ENCODE data around the gene ITGA11. TPM values are rescaled to one million over a fixed set of nuclear protein-coding genes. Genes with fewer than 3 reads are reported as not detected.

ITGA11 gene
- total RNA-seq, 1 experiment from 2014 or later: 54.7 TPM

DNA sequence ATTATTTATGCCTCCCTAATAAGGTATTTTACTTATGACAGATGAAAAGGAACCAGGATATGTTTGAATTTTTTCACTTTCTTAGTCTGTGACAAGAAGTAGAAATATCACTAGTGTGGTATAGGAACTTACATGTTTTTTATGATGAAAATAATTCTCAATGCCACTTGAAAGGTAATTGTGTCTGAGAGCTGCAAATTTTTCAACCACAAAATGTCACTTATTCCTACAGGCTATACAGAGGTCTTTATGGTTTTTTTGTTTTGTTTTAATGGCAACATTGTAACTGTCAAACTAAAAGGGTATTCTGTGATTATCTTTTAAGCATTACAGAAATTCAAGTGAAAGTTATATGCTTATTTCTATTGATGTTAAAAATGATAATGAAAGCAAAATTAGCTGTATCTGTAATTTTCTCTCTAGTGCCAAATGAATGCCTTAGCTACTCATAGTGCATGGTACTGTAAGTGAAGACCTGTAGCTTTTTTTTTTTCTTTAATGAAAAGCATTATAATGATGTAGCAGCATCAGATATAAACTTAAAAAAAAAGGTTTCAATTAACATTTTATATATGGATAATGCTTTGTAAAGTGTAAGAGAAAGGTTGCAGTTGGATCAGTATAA is 139.7 kb downstream of the ITGA11 start:
- no peak for DNase-seq (ENCODE audit: low read depth)

DNA sequence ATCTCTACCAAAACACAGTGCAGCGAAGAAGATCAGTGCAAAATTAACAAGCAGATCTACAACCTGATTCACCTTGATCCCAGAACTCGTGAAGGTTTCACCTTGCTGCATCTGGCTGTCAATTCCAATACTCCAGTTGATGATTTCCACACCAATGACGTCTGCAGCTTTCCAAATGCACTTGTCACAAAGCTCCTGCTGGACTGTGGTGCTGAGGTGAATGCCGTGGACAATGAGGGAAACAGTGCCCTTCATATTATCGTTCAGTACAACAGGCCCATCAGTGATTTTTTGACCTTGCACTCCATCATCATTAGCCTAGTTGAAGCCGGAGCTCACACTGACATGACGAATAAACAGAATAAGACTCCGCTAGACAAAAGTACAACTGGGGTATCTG is 141.2 kb downstream of the ITGA11 start:
- DNase-seq (ENCODE audit: low read depth): no peak

DNA sequence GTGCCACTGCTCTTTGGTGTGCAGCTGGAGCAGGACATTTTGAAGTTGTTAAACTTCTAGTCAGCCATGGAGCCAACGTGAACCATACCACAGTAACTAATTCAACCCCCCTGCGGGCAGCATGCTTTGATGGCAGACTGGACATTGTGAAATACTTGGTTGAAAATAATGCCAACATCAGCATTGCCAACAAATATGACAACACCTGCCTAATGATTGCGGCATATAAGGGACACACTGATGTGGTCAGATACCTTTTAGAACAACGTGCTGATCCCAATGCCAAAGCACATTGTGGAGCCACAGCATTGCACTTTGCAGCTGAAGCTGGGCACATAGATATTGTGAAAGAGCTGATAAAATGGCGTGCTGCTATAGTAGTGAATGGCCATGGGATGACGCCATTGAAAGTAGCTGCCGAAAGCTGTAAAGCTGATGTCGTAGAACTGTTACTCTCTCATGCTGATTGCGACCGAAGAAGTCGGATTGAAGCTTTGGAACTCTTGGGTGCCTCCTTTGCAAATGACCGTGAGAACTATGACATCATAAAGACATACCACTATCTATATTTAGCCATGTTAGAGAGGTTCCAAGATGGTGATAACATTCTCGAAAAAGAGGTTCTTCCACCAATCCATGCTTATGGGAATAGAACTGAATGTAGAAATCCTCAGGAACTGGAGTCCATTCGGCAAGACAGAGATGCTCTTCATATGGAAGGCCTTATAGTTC is 142.2 kb downstream of the ITGA11 start:
- no peak for DNase-seq (ENCODE audit: low read depth)

DNA sequence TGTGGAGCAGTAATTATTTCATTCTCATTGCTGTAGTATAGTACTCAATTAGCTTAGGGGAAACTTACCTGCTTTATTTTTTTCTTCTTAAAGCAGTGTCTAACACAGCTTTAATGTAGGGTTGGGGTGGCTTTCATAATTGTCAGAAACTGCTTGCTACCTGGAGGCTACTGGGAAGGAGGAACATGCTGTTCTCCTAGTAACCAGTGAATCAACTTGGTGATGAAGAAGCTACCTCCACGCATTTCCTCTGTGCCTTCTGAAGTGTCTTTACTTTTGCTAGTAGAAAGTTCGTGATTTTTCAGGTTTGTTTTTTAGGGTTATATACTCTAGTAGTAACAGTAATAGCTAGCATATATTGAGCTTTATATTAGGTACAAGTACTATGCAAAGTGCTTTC is 142.9 kb downstream of the ITGA11 start:
- no peak for DNase-seq (ENCODE audit: low read depth)

DNA sequence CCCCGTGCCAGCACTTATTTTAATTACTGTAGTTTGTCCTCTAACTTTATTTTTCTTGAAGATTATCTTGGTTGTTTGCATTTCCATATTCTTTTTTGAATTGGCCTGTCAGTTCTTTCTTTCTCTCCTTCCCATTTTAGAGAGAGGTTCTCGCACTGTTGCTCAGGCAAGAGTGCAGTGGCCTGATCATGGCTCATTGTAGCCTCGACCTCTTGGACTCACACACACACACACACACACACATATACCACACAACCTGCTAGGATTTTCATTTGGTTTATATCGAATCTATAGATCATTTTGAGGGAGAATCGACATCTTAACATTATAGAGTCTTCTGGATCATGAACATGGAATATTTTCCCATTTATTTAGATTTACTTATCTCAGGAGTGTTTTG is 145.7 kb downstream of the ITGA11 start:
- DNase-seq (ENCODE audit: low read depth): no peak

DNA sequence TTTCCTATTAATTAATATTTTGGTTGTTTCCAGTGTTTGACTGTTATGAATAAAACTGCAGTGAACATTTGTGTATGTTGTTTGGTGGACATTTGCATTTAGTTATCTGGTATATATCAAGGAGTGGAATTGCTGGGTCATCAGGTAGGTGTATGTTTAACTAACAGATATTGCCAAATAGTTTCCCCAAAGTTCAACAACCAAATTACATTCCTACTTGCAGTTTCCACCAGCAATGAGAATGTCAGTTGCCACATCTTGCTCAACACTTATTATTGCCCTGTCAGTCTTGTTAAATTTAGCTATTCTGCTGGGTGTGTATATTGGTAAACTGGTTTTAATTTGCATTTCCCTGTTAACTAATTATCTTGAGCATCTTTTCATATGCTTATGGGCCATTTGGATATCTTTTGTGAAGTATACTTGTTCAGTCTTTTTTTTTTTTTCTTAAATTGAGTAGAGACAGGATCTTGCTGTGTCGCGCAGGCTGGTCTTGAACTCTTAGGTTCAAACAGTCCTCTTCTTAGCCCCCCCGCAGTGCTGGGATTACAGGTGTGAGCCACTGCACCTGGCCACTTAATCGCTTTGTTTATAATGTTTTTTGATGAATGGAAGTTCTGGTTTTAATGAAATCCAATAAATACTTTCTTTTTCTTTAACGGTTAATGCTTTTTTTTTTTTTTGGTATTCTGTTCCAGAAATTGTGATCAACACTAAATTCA is 146.5 kb downstream of the ITGA11 start:
- no peak for DNase-seq (ENCODE audit: low read depth)

DNA sequence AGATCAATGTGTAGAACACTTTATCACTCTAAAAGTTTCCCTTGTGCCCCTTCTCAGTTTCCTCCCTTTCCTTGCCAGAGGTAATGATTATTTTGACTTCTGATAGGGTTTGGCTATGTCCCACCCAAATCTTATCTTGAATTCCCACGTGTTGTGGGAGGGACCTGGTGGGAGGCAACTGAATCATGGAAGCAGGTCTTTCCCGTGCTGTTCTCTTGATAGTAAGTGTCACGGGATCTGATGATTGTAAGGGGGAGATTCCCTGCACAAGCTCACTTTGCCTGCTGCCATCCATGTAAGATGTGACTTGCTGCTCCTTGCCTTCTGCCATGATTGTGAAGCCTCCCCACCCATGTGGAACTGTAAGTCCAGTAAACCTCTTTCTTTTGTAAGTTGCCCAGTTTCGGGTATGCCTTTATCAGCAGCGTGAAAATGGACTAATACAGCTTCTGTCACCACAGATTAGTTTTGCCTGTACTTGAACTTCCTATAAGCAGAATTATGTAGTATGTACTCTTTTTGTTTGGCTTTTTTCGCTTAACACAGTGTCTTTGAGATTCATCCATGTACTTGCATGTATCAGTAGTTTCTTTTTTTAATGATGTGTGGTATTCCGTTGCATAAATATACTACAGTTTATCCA is 147.2 kb downstream of the ITGA11 start:
- DNase-seq (ENCODE audit: low read depth): no peak

DNA sequence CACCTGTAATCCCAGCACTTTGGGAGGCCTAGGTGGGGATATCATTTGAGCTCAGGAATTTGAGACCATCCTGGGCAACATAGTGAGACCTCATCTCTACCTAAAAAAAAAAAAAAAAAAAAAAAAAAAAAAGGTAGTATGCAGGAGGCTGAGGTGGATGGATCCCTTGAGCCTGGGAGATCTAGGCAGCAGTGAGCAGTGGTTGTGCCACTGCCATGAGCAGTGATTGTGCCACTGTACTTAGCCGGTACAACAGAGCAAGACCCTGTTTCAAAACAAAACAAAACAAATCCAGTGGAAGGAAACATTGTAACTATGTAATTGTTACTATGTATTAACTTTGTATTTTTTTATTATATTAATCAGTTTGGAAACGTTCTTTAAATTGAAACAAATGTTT is 148.6 kb downstream of the ITGA11 start:
- DNase-seq (ENCODE audit: low read depth): no peak

DNA sequence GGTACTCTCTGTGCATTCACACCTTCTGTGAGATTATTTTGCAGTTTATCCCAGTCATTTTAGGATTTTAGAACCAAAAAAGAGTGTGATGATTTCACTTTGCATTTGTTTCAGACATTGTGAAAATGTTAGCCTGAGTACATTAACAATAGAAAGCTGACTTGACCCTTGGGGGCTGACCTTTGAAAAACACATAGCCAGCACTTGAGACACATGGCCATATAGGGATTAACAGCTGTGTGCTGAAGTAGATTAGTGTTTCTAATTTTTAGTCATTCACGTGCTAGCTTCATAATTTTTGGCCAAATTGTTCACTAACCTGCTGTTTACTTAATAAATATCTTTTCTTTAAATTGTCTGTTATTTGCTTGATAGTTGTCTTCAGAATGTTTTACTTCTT is 151.0 kb downstream of the ITGA11 start:
- no peak for DNase-seq (ENCODE audit: low read depth)

DNA sequence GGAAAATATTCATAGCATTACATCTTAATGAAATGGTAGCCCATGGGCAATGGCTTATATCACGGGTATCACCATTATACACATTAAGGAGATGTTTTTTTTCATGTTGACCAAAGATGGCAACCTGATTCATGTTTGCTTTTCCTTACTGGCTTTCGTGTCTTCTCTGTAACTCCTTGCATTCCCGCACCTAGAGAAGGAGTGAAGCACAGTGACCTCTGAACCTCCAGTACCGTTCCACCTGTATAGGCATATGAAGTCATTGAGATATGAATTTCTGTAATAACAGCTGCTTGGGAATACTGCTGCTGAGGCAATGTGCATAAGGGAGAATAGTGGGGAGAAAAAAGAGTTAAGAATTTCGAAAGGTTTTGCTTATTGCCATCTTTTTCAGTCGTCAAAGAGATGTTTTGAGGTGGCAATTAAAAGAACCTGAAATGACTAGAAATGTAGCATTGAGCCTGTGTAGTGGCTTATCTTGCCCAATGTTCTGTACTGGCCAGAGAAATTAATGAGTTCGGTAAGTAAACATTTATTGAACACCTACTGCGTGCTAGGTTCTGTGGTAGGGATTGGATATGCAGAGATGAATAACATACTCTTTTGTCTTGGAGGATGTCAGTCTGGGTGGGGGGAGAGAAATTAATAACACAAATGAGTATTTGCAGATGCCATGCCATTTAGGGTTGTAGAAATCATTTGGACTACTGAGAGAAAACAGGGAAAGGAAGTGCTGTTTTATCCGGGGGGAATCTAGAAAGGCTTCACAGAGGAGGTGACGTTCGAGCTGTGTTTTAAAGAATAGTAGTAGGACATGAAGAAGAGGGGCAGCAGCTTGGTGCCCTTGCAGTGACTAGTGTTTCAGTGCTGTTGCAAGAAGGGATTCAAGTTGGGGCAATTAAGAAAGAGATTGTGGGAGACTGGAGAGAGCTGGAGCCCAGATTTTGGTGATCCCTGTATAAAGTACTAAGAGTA is 151.9 kb downstream of the ITGA11 start:
- no peak for DNase-seq (ENCODE audit: low read depth)

DNA sequence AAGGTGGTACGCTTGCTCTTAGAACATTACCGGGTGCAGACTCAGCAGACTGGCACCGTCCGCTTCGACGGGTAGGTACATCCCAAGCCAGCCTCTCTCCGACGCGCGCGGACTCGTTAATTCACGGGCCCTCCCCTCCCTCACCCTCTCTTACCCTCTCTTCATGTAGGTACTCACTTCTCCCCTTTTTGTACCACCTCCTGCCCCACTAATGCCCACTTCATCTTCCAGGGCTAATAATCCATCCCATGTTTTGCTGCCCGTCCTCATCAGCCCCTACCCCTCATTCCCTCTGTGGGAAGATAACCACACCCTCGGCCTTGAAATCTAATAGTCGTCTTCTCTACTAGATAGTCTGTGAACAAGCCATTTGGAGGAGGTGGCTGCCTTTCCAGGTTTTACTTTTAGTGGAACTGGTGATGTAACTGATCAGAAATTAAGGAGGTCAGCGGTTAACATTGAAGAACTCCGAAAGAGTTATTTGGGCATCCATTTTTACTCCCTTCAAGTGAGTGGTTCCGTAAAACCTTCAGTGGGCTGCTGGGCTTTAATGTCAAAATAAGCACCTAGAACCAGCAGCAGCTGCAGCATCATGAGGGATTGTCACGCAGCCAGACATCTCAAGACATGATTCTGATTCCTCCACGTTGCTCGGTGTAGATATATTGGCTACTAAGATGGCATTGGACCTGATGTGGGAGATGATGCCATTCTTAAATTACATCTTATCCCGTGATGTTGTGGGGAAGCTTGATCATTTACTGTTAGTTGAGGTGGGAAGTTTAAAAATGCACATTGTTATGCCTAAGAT is 153.2 kb downstream of the ITGA11 start:
- peak; percentile 60 for DNase-seq (ENCODE audit: low read depth)

DNA sequence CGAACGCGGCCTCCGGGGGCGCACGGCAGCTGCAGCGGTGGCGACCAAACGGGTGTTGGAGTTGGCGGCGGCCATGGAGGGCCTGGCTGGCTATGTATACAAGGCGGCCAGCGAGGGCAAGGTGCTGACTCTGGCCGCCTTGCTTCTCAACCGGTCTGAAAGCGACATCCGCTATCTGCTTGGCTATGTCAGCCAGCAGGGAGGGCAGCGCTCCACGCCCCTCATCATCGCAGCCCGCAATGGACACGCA is 153.7 kb downstream of the ITGA11 start:
- no peak for DNase-seq (ENCODE audit: low read depth)

DNA sequence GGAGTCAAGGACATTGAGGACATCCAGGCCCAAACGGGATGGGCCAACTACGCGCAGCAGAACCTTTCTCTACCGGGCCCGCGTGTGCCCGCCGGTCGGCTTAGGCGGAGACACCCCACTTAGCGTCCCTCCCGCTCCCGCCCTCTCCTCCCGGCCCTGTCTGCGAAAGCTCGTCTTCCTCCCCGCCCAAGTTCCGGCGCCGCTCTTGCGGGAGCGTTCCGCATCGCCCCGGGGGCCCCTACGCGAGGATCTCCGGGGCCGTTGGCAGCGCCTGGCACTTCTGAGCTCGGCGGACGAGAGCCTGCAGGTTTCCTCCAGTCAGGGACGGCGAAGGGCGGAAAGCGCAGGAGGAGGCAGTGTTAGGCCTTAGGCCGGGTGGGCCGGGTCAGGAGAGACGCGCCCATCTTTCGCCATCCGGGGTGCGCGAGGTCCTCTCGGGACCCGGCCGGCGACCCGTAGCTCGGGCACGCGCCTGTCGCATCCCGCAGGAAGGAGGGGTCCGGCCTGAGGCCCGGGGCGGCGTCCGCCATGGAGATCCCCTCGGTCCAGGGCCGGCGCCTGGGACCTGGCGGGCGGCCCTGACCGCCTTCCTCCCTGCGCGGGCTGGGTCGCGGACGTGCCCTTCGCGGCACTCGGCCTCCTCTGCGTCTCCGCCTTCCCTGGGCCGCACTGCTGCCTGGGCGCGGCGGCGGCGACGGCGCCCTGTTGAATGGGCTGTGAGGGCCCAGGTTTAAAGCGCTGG is 154.2 kb downstream of the ITGA11 start, which contains the start of gene FEM1B:
TSS of gene FEM1B (plus strand) at position 143 of the 742 bp plus-strand sequence. CDS start 673 bp downstream, outside the sequence.
- DNase-seq (ENCODE audit: low read depth): peak; percentile 85

DNA sequence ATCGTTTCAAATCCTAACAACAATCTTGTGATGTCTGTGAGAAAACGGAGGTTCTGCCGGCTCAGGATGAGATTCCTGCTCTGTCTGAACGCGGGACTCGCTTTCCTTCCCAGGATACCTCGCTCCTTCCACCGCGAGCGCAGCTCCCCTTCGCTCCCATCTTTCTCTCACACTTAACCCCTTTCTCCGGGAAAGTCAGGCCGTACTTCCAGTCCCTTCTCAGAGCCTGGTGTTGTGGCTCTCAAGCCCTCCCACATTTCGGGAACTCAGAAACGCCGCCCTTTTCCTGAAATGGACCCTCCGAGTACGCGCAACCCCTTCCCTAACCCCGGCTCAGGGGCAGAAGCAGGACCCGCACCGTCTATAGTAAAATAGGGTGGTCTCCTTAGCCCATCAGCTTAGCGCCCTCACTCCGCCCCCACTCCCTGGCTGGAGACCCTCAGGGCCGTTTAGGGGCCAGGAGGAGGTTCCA is 154.8 kb downstream of the ITGA11 start:
- DNase-seq (ENCODE audit: low read depth): peak; percentile 25

DNA sequence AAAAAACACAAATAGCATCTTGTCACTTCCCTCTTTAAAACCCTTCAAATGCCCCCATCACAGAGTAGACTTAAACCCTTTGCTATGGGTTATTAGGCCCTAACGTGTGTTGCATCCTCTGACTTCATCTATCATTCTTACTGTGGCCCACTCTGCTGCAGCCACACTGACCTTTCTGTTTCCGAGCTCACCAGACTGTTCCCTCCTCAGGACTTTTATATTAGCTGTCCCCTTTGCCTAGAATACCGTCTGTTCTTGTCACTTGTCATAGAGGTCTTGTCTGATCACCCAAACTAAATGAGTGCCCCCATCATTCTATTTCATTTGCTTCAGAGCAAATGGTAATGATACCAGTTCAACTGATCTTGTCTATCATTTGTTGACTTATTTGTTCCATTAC is 155.3 kb downstream of the ITGA11 start:
- no peak for DNase-seq (ENCODE audit: low read depth)

DNA sequence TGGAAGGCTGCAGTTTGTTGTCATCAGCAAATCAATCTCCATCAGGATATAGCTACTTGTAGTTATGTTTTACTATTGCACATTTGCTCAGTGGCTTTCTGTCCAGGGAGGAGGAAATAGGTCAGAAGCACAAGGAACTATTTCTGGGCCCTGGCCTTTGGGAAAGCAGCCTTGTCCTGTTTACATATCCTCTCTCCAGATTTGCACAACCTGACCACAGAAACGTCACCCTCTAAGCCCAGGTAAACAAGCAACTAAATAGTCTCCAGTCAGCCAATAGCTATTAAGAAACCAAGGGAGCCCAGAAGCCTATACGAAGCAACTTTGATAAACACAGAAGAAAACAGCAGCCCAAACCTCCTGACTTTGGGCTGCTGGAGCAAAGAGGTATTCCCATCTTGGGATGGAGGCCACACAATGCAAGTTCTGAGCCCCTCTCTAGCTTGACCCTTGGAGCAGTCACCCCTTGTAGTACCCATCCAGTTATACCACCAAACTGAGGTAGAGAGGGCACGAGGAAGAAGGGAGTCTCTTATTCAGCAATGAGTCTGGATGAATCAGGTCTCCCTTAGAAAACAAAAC is 156.7 kb downstream of the ITGA11 start:
- no peak for DNase-seq (ENCODE audit: low read depth)

DNA sequence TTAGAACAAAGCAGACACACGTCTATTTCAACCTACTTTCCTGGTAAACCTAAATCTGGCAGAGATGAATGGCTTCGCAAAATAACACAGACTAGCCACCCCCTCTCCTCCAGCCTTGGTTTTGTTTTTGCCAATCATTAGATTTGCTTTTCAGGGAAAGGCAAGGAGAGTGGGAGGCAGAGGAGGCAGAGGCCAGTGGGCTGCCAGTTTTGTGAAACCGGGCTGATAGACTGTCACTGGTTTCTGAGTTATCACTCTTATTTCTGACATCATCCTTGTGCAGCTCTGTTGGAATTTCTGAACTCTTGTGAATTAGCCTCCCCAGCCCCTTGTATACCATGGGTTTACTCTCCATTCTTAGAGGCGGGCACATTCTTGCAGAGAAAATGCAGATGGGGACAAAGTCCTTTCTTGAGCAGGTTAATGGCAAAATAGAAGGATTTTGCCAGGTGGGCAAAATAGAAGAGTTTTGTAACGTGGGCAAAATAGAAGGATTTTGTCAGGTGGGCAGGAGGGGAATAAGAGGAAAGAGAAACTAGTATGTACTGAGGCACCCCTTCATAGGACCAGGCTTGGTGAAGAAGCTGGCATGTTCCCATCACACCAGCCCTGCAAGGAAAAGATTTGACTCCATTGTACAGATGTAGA is 157.6 kb downstream of the ITGA11 start:
- no peak for DNase-seq (ENCODE audit: low read depth)

DNA sequence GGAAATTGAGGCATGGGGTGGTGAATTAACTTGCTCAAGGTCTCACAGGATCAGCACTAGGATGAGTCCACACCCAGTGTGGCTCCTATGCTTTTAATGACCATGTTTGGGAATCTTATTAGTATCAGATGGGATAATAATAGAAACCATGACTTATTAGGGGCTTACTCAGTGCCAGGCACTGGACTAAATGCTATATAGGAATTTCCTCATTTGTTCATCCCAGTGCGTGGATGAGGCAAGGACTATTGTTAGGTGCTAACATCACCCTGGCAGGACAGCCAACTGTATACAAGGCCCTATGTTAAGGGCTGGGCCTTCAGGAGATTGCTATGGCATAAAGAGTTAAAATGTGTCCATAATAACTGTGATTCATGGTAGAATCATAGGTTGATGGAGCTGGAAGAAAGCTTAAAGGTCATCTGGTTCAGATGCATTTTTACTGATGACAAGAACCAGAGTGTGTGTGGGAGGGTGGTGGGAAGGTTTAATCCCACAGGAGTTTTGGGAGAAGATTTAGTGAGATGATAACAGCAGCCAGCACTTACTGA is 159.2 kb downstream of the ITGA11 start:
- peak; percentile 63 for DNase-seq (ENCODE audit: low read depth)
